Neural cell (in vitro differentiated cells): ENCODE measurements around the gene SEZ6L2. TPM values are rescaled to one million over a fixed set of nuclear protein-coding genes. Genes with fewer than 3 reads are reported as not detected.
A peak's percentile ranks its signal among the peaks of the same experiment; 100 is the strongest.

Experiments used
- H2AFZ ChIP-seq: fragments of 200-600, 300-800 bp; sonication (generic), shearing (Covaris generic); 2 replicates; pipeline ENCODE4 v1.6.0; 2014; ENCODE audit warnings: low read depth, mild to moderate bottlenecking, antibody characterized with exemption, low read length, moderate library complexity
- H3F3A ChIP-seq: fragments of 200-600 bp; shearing (Covaris generic); 2 replicates; pipeline ENCODE4 v1.6.1; 2016; ENCODE audit warnings: mild to moderate bottlenecking, moderate library complexity, mixed read lengths, antibody characterized with exemption, low read length; ENCODE audit not compliant: insufficient read depth, poor library complexity, severe bottlenecking
- H3K27ac ChIP-seq: fragments of 200-600, 300-800 bp; sonication (generic), shearing (Covaris generic); 2 replicates; pipeline ENCODE4 v1.5.1; 2014; ENCODE audit warnings: mild to moderate bottlenecking, low read length, moderate library complexity
- H3K27me3 ChIP-seq: fragments of 300-800, 200-600 bp; sonication (generic), shearing (Covaris generic); 2 replicates; pipeline ENCODE4 v1.6.0; 2014; ENCODE audit warnings: mild to moderate bottlenecking, low read depth, low read length, moderate library complexity; ENCODE audit not compliant: insufficient read depth
- H3K36me3 ChIP-seq: fragments of 300-800, 200-600 bp; sonication (generic), shearing (Covaris generic); 2 replicates; pipeline ENCODE4 v1.5.1; 2014; ENCODE audit warnings: mild to moderate bottlenecking, antibody characterized with exemption, low read length, moderate library complexity; ENCODE audit not compliant: insufficient read depth
- H3K4me2 ChIP-seq: fragments of 300-800, 200-600 bp; sonication (generic), shearing (Covaris generic); 2 replicates; pipeline ENCODE4 v1.6.0; 2014; ENCODE audit warnings: mild to moderate bottlenecking, low read length
- H3K4me3 ChIP-seq: fragments of 300-800, 200-600 bp; sonication (generic), shearing (Covaris generic); 2 replicates; pipeline ENCODE4 v1.5.1; 2014; ENCODE audit warnings: mild to moderate bottlenecking, low read length, moderate library complexity
- H3K79me2 ChIP-seq: fragments of 200-600 bp; shearing (Covaris generic); replicated peaks from 2 replicates; pipeline ENCODE4 v1.6.0; 2014; ENCODE audit warnings: mild to moderate bottlenecking, low read length, moderate library complexity; ENCODE audit not compliant: insufficient read depth
- H3K9ac ChIP-seq: fragments of 300-800, 200-600 bp; sonication (generic), shearing (Covaris generic); 2 replicates; pipeline ENCODE4 v1.6.1; 2016; ENCODE audit warnings: mild to moderate bottlenecking, low read length, mixed read lengths
- H3K9me2 ChIP-seq: fragments of 200-600 bp; shearing (Covaris generic); 2 replicates; pipeline ENCODE4 v1.6.1; 2016; ENCODE audit warnings: mild to moderate bottlenecking, low read length, mixed read lengths; ENCODE audit not compliant: insufficient read depth
- H3K9me3 ChIP-seq: fragments of 200-600, 300-800 bp; sonication (generic), shearing (Covaris generic); 2 replicates; pipeline ENCODE4 v1.6.1; 2016; ENCODE audit warnings: mild to moderate bottlenecking, mixed run types, low read length, moderate library complexity, mixed read lengths
- H4K20me1 ChIP-seq: fragments of 200-600 bp; shearing (Covaris generic); 2 replicates; pipeline ENCODE4 v1.6.1; 2016; ENCODE audit warnings: mild to moderate bottlenecking, mixed run types; ENCODE audit not compliant: insufficient read depth
- CTCF ChIP-seq: fragments of 450-650 bp; IDR thresholded peaks from 2 replicates; pipeline ENCODE4 v1.5.1; 2014; ENCODE audit warnings: antibody characterized with exemption, mild to moderate bottlenecking, moderate library complexity; ENCODE audit not compliant: poor library complexity, severe bottlenecking
- EP300 ChIP-seq: fragments of 450-650 bp; conservative IDR thresholded peaks from 2 replicates; pipeline ENCODE4 v1.6.1; 2014; ENCODE audit warnings: antibody characterized with exemption, mild to moderate bottlenecking, moderate library complexity; ENCODE audit not compliant: poor library complexity, severe bottlenecking
- EZH2 ChIP-seq: fragments of 200-600, 300-800 bp; shearing (Covaris generic), sonication (generic); IDR thresholded peaks from 2 replicates; pipeline ENCODE4 v1.6.1; 2014; ENCODE audit warnings: antibody characterized with exemption, low read length, borderline replicate concordance, mild to moderate bottlenecking; ENCODE audit not compliant: insufficient read depth, poor library complexity, severe bottlenecking
- MXI1 ChIP-seq: fragments of 450-650 bp; conservative IDR thresholded peaks from 2 replicates; pipeline ENCODE4 v1.6.1; 2014; ENCODE audit warnings: antibody characterized with exemption, mild to moderate bottlenecking; ENCODE audit not compliant: poor library complexity, severe bottlenecking
- POLR2AphosphoS5 ChIP-seq: IDR thresholded peaks from 2 replicates; pipeline ENCODE4 v1.6.1; 2012
- RAD21 ChIP-seq: fragments of 450-650 bp; conservative IDR thresholded peaks from 2 replicates; pipeline ENCODE4 v1.6.1; 2014; ENCODE audit warnings: antibody characterized with exemption, mild to moderate bottlenecking, moderate library complexity
- REST ChIP-seq: IDR thresholded peaks from 2 replicates; pipeline ENCODE4 v1.6.1; 2012; ENCODE audit warnings: borderline replicate concordance
- SMC3 ChIP-seq: fragments of 450-650 bp; conservative IDR thresholded peaks from 2 replicates; pipeline ENCODE4 v1.6.1; 2014; ENCODE audit warnings: antibody characterized with exemption, mild to moderate bottlenecking, moderate library complexity; ENCODE audit not compliant: poor library complexity
- TAF1 ChIP-seq: IDR thresholded peaks from 2 replicates; pipeline ENCODE4 v1.6.1; 2012; ENCODE audit warnings: low read depth
- polyA plus RNA-seq: library from polyadenylated mRNA; depleted of rRNA; stranded (reverse); fragments of >200 nt; gene quantifications from 2 replicates; pipeline ENCODE4 v1.2.3, GENCODE V29; 2014

Gene SEZ6L2
- polyA plus RNA-seq, 1 donor from 2014 or later: 48.8 TPM

DNA sequence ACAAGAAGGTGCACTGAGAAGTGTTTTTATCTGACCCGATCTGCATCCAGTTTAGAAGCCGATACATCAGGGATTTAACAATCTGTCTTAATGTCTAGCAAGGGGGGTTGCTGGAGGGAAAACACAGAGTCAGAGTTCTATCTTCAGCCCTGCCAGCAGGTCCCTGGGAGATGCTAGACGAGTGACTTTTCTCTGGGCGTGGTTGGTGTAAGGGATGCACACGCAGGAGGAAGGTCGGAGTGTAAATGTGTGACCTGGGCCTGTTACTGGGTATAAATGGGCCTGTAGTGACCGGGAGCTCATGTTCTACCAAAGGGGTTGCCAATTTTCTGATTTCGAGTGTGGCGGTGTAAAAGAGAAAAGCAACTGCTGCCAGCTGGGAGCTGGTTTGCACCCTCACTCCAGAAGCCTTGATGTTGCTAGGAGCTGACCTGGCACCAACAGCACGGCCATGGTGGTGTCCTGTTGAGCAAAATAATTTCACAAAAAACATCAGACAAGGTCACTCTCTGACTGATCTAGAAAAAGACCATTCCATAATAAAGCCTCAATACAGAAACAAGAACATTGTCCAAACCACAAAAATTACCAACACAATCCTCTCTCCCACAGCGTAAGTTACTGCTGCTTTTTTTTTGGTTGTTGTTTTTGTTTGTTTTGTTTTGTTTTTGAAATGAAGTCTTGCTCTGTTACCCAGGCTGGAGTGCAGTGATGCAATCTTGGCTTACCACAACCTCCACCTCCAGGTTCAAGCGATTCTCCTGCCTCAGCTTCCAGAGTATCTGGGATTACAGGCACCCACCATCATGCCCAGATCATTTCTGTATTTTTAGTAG lies 27.9 kb upstream of the SEZ6L2 start:
- Histone ChIP-seq H3K4me2 (peak overlapping the region; percentile 71), H3K36me3 (no peaks in the 10 kb centered on the region), H4K20me1 (no peaks in the 10 kb centered on the region), H3K4me3 (peak overlapping the region; percentile 94), H3K27ac (peak overlapping the region; percentile 84), H3K9me3 (no peaks in the 10 kb centered on the region), H2AFZ (no peak overlapping the region), H3K9me2 (no peaks in the 10 kb centered on the region), H3K27me3 (no peaks in the 10 kb centered on the region), H3K79me2 (peaks cover 9% of the 10 kb centered on the region), H3F3A (peaks cover 3% of the 10 kb centered on the region), H3K9ac (peak overlapping the region; percentile 82)
- no peak for TF ChIP-seq EP300
- TF ChIP-seq TAF1: no peak
- no peak for TF ChIP-seq MXI1

GRCh38 chr16:29926711-29927052 lies 27.3 kb upstream of the SEZ6L2 start:
- peaks cover 9% of the 10 kb centered on the region for H3K79me2 ChIP-seq
- no peaks in the 10 kb centered on the region for H3K27me3 ChIP-seq
- no peaks in the 10 kb centered on the region for H3K9me3 ChIP-seq
- peak overlapping the region; percentile 82 for H3K9ac ChIP-seq
- no peaks in the 10 kb centered on the region for H3K36me3 ChIP-seq
- H3K27ac ChIP-seq: peak overlapping the region; percentile 84
- no peaks in the 10 kb centered on the region for H3K9me2 ChIP-seq
- peak overlapping the region; percentile 89 for H2AFZ ChIP-seq
- peak; percentile 1 for TF ChIP-seq RAD21
- peak; percentile 59 for TF ChIP-seq TAF1
- TF ChIP-seq EP300: no peak
- H3K4me2 ChIP-seq: peak overlapping the region; percentile 71
- H3F3A ChIP-seq: peaks cover 3% of the 10 kb centered on the region
- no peaks in the 10 kb centered on the region for H4K20me1 ChIP-seq
- H3K4me3 ChIP-seq: peak overlapping the region; percentile 94

DNA sequence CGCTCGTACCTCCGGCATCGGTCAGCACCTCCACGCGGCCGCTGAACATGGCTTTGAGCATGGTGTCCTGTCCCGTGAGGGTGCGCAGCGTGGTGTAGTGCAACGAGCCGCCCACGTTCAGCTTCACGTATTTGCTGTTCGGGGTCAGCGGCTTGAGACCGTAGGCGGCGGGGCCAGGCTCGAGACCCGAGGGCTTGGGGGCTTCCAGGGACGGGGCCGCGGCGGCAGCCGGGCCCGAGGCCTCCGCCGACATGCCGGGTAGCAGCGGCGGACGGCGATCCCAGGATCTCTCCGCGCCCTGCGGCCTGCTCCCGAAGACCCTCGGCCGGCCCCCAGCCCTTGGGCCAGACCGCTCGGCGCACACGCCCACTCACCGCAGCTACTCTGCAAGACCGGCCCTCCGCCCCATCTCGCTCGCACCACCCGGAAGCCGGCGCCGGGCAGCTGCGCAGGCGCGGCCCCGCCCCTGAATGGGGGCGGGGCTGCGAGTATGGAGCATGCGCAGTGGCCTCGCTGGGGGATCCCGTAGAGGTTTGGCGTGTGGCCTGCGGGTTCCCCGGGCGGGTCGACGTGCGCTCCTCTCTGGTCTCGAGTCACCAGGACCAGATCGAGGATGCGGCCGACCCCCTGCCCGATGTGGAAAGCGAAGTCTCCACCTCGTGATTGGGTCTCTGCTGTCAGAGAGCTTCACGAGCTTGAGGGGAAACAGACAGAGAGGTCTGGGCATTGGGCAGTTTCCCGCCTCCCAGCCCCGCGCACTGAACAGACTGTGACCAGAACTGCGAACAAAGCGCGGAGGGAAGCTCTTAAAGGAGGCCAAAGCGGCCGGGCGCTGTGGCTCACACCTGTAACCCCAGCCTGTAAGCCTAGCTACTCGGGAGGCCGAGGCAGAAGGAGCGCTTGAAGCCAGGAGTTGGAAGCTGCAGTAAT lies 26.7 kb upstream of the SEZ6L2 start, which contains the start of gene KCTD13:
Gene KCTD13, minus strand, starts transcription at position 446 of the 930 bp plus-strand sequence. Its CDS starts 193 bp downstream, at position 253.
- Histone ChIP-seq H2AFZ (peak within 1 kb of the TSS; percentile 89), H3K9ac (peak within 1 kb of the TSS; percentile 82), H3F3A (peaks cover 3% of the 10 kb centered on the region), H3K27ac (peak within 1 kb of the TSS; percentile 84), H3K27me3 (no peaks in the 10 kb centered on the region), H3K9me3 (no peaks in the 10 kb centered on the region), H3K4me2 (peak within 1 kb of the TSS; percentile 92), H4K20me1 (no peaks in the 10 kb centered on the region), H3K36me3 (no peaks in the 10 kb centered on the region), H3K4me3 (peak within 1 kb of the TSS; percentile 94), H3K79me2 (peaks cover 9% of the 10 kb centered on the region), H3K9me2 (no peaks in the 10 kb centered on the region)
- TF ChIP-seq SMC3 (no peak), EZH2 (no peak), EP300 (no peak), CTCF (no peak), TAF1 (peak; percentile 78), RAD21 (peak; percentile 9), MXI1 (peak; percentile 86), POLR2AphosphoS5 (peak; percentile 96), REST (peak; percentile 81)
